T47D (cell line): ENCODE measurements around the gene WDR1.
A peak's percentile ranks its signal among the peaks of the same experiment; 100 is the strongest.
"Not testable (repeated sequence)": the region's sequence is repeated elsewhere in the genome, so short reads cannot be mapped to it uniquely, and the experiment has no call there.

Experiments used
- DNase-seq, 2 experiments: peaks; one replicate each; pipeline versions ENCODE4 v3.0.0 to v3.0.0-alpha.2; 2011 to 2012; ENCODE audit warnings: low read depth in 1 of 2, low spot score in 1 of 2
- JUND ChIP-seq: IDR thresholded peaks from 2 replicates; pipeline ENCODE4 v1.6.1; 2012; ENCODE audit warnings: low read depth
- in situ Hi-C: cut with HindIII; loops from 2 replicates; pipeline ENCODE4 v1.10.0; 2016; ENCODE audit warnings: low sequenced_read_pairs, low pct_unique_long_range_greater_than_20kb

WDR1 gene

DNA sequence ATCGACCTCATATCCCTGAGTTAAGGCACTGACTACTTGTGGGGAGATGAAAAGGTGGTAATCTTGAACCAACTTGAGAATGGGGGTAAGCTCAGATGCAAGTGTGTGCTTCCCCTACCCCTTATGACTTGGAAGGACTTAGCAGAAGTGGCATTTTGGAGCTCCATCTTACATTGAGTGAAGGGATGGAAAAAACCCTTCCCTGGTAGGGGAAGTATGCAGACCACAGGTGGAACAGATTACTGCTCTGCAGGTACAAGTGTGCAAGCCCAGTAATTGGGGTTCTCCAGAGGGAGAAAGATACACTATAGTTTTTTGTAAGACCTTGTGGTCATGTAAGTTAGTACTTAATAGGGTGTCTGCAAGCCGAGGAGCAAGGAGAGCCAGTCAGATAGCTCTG is 12.2 kb upstream of the WDR1 start:
- no peak for DNase-seq
- no peak for TF ChIP-seq JUND
- in situ Hi-C loops = no loop called here

DNA sequence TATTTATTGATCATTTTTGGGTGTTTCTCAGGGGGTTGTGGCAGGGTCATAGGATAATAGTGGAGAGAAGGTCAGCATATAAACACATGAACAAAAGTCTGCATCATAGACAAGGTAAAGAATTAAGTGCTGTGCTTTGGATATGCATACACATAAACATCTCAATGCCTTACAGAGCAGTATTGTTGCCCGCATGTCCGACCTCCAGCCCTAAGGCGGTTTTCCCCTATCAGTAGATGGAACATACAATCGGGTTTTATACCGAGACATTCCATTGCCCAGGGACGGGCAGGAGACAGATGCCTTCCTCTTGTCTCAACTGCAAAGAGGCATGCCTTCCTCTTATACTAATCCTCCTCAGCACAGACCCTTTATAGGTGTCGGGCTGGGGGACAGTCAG is 10.9 kb upstream of the WDR1 start:
- in situ Hi-C loops, DNase-seq: not testable (repeated sequence)

- no peak for DNase-seq
- in situ Hi-C loops = no loop called here
- no peak for TF ChIP-seq JUND
Measured at GRCh38 chr4:10124167-10124930, 7.8 kb upstream of the WDR1 start.

DNA sequence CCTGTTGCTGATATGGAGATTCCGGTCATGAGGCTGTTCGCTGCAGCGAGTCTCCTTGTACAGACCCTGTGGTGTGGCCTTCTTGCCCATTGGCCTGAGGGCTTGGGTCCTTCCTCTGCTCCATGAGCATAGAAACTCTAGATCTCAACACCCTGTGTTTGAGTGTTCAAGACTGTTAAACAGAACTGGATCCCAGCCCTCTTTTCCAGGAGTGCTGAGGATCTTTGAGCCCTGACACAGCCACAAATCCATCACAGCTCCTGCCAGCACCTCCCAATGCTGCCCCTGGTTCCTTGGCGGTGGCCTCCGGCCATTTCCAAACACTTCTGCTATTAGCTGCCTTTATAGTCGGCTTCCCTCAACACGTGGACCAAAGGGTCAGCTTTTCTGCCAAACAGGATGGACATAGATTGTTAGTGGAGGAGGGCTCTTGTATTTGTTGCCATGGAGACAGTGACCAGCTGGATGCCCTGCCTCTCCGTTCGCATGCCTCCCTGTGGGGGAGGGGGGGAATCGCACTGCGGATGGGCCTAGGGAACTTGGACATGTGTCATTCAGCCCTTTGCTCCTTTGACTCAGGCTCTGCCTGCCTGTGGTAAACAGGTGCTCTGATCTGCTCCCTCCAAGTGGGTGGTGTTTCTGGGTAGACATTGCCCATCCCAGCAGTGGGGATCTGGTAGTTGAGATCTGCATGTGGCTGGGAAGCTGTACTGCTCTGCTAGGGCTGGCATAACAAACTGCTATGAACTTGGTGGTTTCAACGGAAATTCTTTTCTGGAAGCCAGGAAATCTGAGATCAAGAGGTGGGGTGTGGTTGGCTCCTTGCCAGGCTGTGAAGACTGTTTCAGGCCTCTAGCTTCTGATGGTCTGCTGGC is 6.9 kb upstream of the WDR1 start:
- TF ChIP-seq JUND = no peak
- in situ Hi-C loops = no loop called here
- DNase-seq = no peak

- in situ Hi-C loops = no loop called here
- peak in 1 of 2 experiments; percentile 15 for DNase-seq
- TF ChIP-seq JUND = no peak
Measured at GRCh38 chr4:10122236-10122932, 5.8 kb upstream of the WDR1 start.

GRCh38 chr4:10121568-10122208 is 5.1 kb upstream of the WDR1 start:
- in situ Hi-C loops = no loop called here
- no peak for DNase-seq
- TF ChIP-seq JUND = no peak

- no peak for DNase-seq
- in situ Hi-C loops = no loop called here
- no peak for TF ChIP-seq JUND
Measured at GRCh38 chr4:10120943-10121567, 4.5 kb upstream of the WDR1 start.

DNA sequence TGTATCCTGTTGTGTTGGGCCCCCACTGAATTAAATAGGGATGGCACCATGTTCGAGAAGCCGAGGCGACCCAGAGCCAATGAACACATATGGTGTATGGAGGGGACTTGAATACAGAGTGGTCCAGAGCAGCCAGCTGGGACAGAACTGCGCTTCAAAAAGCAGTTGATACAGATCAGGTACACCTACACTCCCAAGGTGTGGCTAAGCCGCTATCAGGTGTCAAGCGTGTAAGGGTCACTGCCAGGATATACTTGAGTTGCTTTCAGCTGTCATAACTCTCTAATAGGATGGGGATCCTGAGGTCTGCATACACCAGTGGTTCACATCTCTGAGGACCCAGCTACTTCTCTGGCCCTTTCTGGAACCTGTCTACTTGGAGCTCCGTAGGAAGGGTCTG is 3.2 kb upstream of the WDR1 start:
- TF ChIP-seq JUND = no peak
- in situ Hi-C loops = no loop called here
- DNase-seq = no peak

- in situ Hi-C loops = no loop called here
- TF ChIP-seq JUND = no peak
- DNase-seq = no peak
Measured at GRCh38 chr4:10119278-10119677, 2.7 kb upstream of the WDR1 start.

GRCh38 chr4:10118048-10119004 is 1.7 kb upstream of the WDR1 start:
- no peak for DNase-seq
- in situ Hi-C loops = no loop called here
- TF ChIP-seq JUND = no peak
